ENCODE data around the gene KLRD1.
"Not testable (repeated sequence)": the region's sequence is repeated elsewhere in the genome, so short reads cannot be mapped to it uniquely, and the experiment has no call there.

Gene KLRD1

GRCh38 chr12:10307630-10308029 is at the start of gene KLRD1:
Gene KLRD1, plus strand, starts transcription at chr12:10307870. Its CDS starts 208 bp downstream, at chr12:10308078.
- no peak for DNase-seq

GRCh38 chr12:10260927-10261326 is 46.7 kb upstream of the KLRD1 start:
- no peak for DNase-seq

GRCh38 chr12:10268037-10268436 is 39.6 kb upstream of the KLRD1 start:
- no peak for DNase-seq

GRCh38 chr12:10272467-10272866 is 35.2 kb upstream of the KLRD1 start:
- DNase-seq: no peak

GRCh38 chr12:10276774-10277173 is 30.9 kb upstream of the KLRD1 start:
- no peak for DNase-seq

- DNase-seq: no peak
Observed at GRCh38 chr12:10278104-10278503, 29.6 kb upstream of the KLRD1 start.

GRCh38 chr12:10279937-10280336 is 27.7 kb upstream of the KLRD1 start:
- no peak for DNase-seq

- DNase-seq: no peak
Observed at GRCh38 chr12:10283027-10283426, 24.6 kb upstream of the KLRD1 start.

- no peak for DNase-seq
Observed at GRCh38 chr12:10285919-10286318, 21.8 kb upstream of the KLRD1 start.

- DNase-seq: no peak
Observed at GRCh38 chr12:10289005-10289754, 18.5 kb upstream of the KLRD1 start.

GRCh38 chr12:10291030-10291429 is 16.6 kb upstream of the KLRD1 start:
- DNase-seq: no peak

- DNase-seq: no peak
Observed at GRCh38 chr12:10293151-10293550, 14.5 kb upstream of the KLRD1 start.

GRCh38 chr12:10293570-10294227 is 14.0 kb upstream of the KLRD1 start:
- DNase-seq: no peak

- no peak for DNase-seq
Observed at GRCh38 chr12:10301103-10301502, 6.6 kb upstream of the KLRD1 start.

GRCh38 chr12:10304161-10304574 is 3.5 kb upstream of the KLRD1 start:
- no peak for DNase-seq

- DNase-seq: no peak
Observed at GRCh38 chr12:10305411-10305810, 2.3 kb upstream of the KLRD1 start.

- no peak for DNase-seq
Observed at GRCh38 chr12:10310926-10311720, 3.5 kb downstream of the KLRD1 start.

GRCh38 chr12:10319388-10319787 is 11.7 kb downstream of the KLRD1 start:
- DNase-seq: no peak

GRCh38 chr12:10320643-10321042 is 13.0 kb downstream of the KLRD1 start:
- DNase-seq: no peak

- DNase-seq: not testable (repeated sequence)
Observed at GRCh38 chr12:10328691-10329090, 21.0 kb downstream of the KLRD1 start.

- no peak for DNase-seq
Observed at GRCh38 chr12:10331642-10332239, 24.1 kb downstream of the KLRD1 start.

GRCh38 chr12:10336196-10336595 is 28.5 kb downstream of the KLRD1 start:
- not testable (repeated sequence) for DNase-seq

- DNase-seq: not testable (repeated sequence)
Observed at GRCh38 chr12:10338470-10338869, 30.8 kb downstream of the KLRD1 start.
